GM12878 (cell line): ENCODE data around the gene PRKCZ. TPM values are rescaled to one million over a fixed set of nuclear protein-coding genes. Genes with fewer than 3 reads are reported as not detected.

Experiments used
- ATAC-seq: fragments of 200-7000 bp; cut with Tn5 transposase; 3 replicates; pipeline ENCODE4 v1.9.1; 2020; ENCODE audit warnings: mild to moderate bottlenecking, moderate library complexity
- BruUV-seq: library from RNA; stranded (reverse); fragments of 400-500 nt; replicated peaks from 2 replicates; lab custom pipeline; 2021; lab: Mats Ljungman, UMichigan
- CTCF ChIA-PET: fragments of 300-600 bp; sonication (Branson Sonifier 250); formaldehyde crosslinking; extraction: SDS; loops from one replicate; lab custom pipeline; 2021; ENCODE audit warnings: inconsistent platforms; lab: Yijun Ruan, JAX
- POLR2A ChIA-PET: fragments of 350-600 bp; formaldehyde crosslinking; extraction: SDS; loops from one replicate; lab custom pipeline; 2021; ENCODE audit warnings: inconsistent platforms; lab: Charles Lee
- RAD21 ChIA-PET: fragments of 300-600 bp; sonication (Branson Sonifier 250); formaldehyde crosslinking; loops from one replicate; lab custom pipeline; 2023; ENCODE audit warnings: antibody characterized with exemption; ENCODE audit not compliant: unreplicated experiment; lab: Charles Lee
- SMC1A ChIA-PET: fragments of 300-600 bp; sonication (Branson Sonifier 250); formaldehyde crosslinking; loops from one replicate; lab custom pipeline; 2023; ENCODE audit not compliant: unreplicated experiment, uncharacterized antibody; lab: Charles Lee
- DNase-seq: peaks from one replicate; pipeline ENCODE4 v3.0.0-alpha.2; 2011; ENCODE audit warnings: low read depth, low spot score
- FAIRE-seq: peaks from 3 replicates; lab custom pipeline; 2011; peaks lifted over from hg19 to GRCh38; lab: Jason Lieb, UNC
- H2AFZ ChIP-seq: 2 replicates; pipeline ENCODE4 v1.6.0; 2011; ENCODE audit warnings: low read depth, low read length, control low read depth; ENCODE audit not compliant: control insufficient read depth
- H3K27ac ChIP-seq: 2 replicates; pipeline ENCODE4 v1.5.1; 2011; ENCODE audit warnings: control low read depth; ENCODE audit not compliant: control insufficient read depth, insufficient read depth
- H3K27me3 ChIP-seq, 2 experiments: replicated peaks in 1 of 2; 2 replicates each; pipeline versions ENCODE4 v1.6.0 to v1.6.1; 2011; ENCODE audit warnings: low read length in 1 of 2; ENCODE audit not compliant: control insufficient read depth in 2 of 2, insufficient read depth in 2 of 2
- H3K36me3 ChIP-seq, 2 experiments: 2 replicates each; pipeline ENCODE4 v1.5.1; 2011; ENCODE audit warnings: low read length in 1 of 2; ENCODE audit not compliant: control insufficient read depth in 2 of 2, insufficient read depth in 2 of 2
- H3K4me1 ChIP-seq: 2 replicates; pipeline ENCODE4 v1.6.1; 2011; ENCODE audit warnings: mild to moderate bottlenecking, low read length, moderate library complexity, mixed read lengths; ENCODE audit not compliant: control insufficient read depth, insufficient read depth
- H3K4me2 ChIP-seq: 2 replicates; pipeline ENCODE4 v1.6.0; 2011; ENCODE audit warnings: control low read depth; ENCODE audit not compliant: control insufficient read depth, insufficient read depth
- H3K4me3 ChIP-seq: fragments of 200-600 bp; sonication (generic); 2 replicates; pipeline ENCODE4 v1.5.1; 2016
- H3K79me2 ChIP-seq: 2 replicates; pipeline ENCODE4 v1.6.0; 2011; ENCODE audit warnings: low read length; ENCODE audit not compliant: control insufficient read depth, insufficient read depth
- H3K9ac ChIP-seq: 2 replicates; pipeline ENCODE4 v1.8.0; 2011; ENCODE audit warnings: low read length, control low read depth, mixed read lengths; ENCODE audit not compliant: control insufficient read depth, insufficient read depth
- H3K9me3 ChIP-seq: replicated peaks from 3 replicates; pipeline ENCODE4 v1.5.1; 2011; ENCODE audit warnings: mild to moderate bottlenecking, low read length; ENCODE audit not compliant: control insufficient read depth, insufficient read depth
- H4K20me1 ChIP-seq: 2 replicates; pipeline ENCODE4 v1.6.0; 2011; ENCODE audit not compliant: control insufficient read depth, insufficient read depth
- ATF2 ChIP-seq: IDR thresholded peaks from 2 replicates; pipeline ENCODE4 v1.6.1; 2012; ENCODE audit warnings: low read length, inconsistent platforms
- ATF3 ChIP-seq: IDR thresholded peaks from 2 replicates; pipeline ENCODE4 v1.6.1; 2011; ENCODE audit warnings: low read depth, mild to moderate bottlenecking, low read length, moderate library complexity, borderline replicate concordance; ENCODE audit errors: extremely low read depth
- EGR1 ChIP-seq, 2 experiments: IDR thresholded peaks; 1 replicate in 1 of 2; 2 replicates in 1 of 2; pipeline ENCODE4 v1.6.1; 2011 to 2012; ENCODE audit warnings: low read depth in 2 of 2, low read length in 2 of 2, borderline replicate concordance in 1 of 2, mild to moderate bottlenecking in 1 of 2, moderate library complexity in 1 of 2
- FOXK2 ChIP-seq: fragments of 450-650 bp; IDR thresholded peaks from 2 replicates; pipeline ENCODE4 v1.6.1; 2017; ENCODE audit warnings: mild to moderate bottlenecking, moderate library complexity
- GABPA ChIP-seq: IDR thresholded peaks from 2 replicates; pipeline ENCODE4 v1.6.1; 2014; ENCODE audit warnings: antibody characterized with exemption, low read depth, mild to moderate bottlenecking, inconsistent platforms
- HCFC1 ChIP-seq: fragments of 150-350 bp; IDR thresholded peaks from 2 replicates; pipeline ENCODE4 v1.6.1; 2014; ENCODE audit warnings: low read length
- JUND ChIP-seq: IDR thresholded peaks from 2 replicates; pipeline ENCODE4 v1.6.1; 2012; ENCODE audit warnings: low read depth, mild to moderate bottlenecking, low read length, improper control_type of control experiment, moderate library complexity
- LARP7 ChIP-seq: fragments of 450-650 bp; IDR thresholded peaks from 2 replicates; pipeline ENCODE4 v1.6.1; 2017; ENCODE audit warnings: mild to moderate bottlenecking
- NR2C1 ChIP-seq: fragments of 450-650 bp; IDR thresholded peaks from 2 replicates; pipeline ENCODE4 v1.6.1; 2017; ENCODE audit warnings: antibody characterized with exemption, mild to moderate bottlenecking, moderate library complexity
- RB1 ChIP-seq: fragments of 450-650 bp; formaldehyde crosslinking; IDR thresholded peaks from 2 replicates; pipeline ENCODE4 v1.6.1; 2017; ENCODE audit warnings: mild to moderate bottlenecking, borderline replicate concordance
- REST ChIP-seq: IDR thresholded peaks from 2 replicates; pipeline ENCODE4 v1.6.1; 2012; ENCODE audit warnings: mild to moderate bottlenecking, low read depth, low read length
- RUNX3 ChIP-seq: IDR thresholded peaks from 2 replicates; pipeline ENCODE4 v1.6.1; 2012; ENCODE audit warnings: low read length, inconsistent platforms
- SMARCA5 ChIP-seq: fragments of 450-650 bp; IDR thresholded peaks from 2 replicates; pipeline ENCODE4 v1.6.1; 2017; ENCODE audit warnings: mild to moderate bottlenecking
- SREBF1 ChIP-seq: IDR thresholded peaks from 2 replicates; pipeline ENCODE4 v1.6.1; 2012; ENCODE audit warnings: mild to moderate bottlenecking, low read length
- SREBF2 ChIP-seq: IDR thresholded peaks from 2 replicates; pipeline ENCODE4 v1.6.1; 2012; ENCODE audit warnings: mild to moderate bottlenecking, low read length
- SUPT20H ChIP-seq: IDR thresholded peaks from 2 replicates; pipeline ENCODE4 v1.6.1; 2011; ENCODE audit warnings: low read depth, mild to moderate bottlenecking, low read length, moderate library complexity, borderline replicate concordance; ENCODE audit not compliant: control insufficient read depth
- ZBTB11 ChIP-seq: fragments of 450-650 bp; formaldehyde crosslinking; IDR thresholded peaks from 2 replicates; pipeline ENCODE4 v1.5.0; 2022; ENCODE audit warnings: mild to moderate bottlenecking, missing genetic modification characterization
- ZNF207 ChIP-seq: fragments of 450-650 bp; IDR thresholded peaks from 2 replicates; pipeline ENCODE4 v1.6.1; 2014; ENCODE audit warnings: antibody characterized with exemption, mild to moderate bottlenecking, borderline replicate concordance
- WGBS: methylation state at CpG from one replicate; pipeline ENCODE4 v1.1.6; 2016; ENCODE audit warnings: low lambda C conversion rate; ENCODE audit not compliant: insufficient replicate concordance, insufficient coverage; ENCODE audit errors: missing lambda C conversion rate; 5-methylcytosine and 5-hydroxymethylcytosine counted together
- in situ Hi-C: fragments of 300-500 bp; cut with MboI; formaldehyde crosslinking; loops from 9 replicates; pipeline ENCODE4 v1.14.3; 2018; ENCODE audit warnings: mixed read lengths
- intact Hi-C: fragments of 100-400 bp; cut with micrococcal nuclease; formaldehyde crosslinking; loops from one replicate; pipeline ENCODE4 v1.14.2; 2022; ENCODE audit not compliant: unreplicated experiment
- polyA plus RNA-seq, 11 experiments: library from polyadenylated mRNA; depleted of rRNA in 4 of 11; unstranded in 6 of 11; stranded (reverse) in 5 of 11; fragments of >200 nt; fragmentation: Nextera tagmentation in 4 of 11; fragmentation: Illumina TruSeq in 1 of 11; extraction: Ambion mirVana in 4 of 11; extraction: Trizol in 1 of 11; gene quantifications; 1 replicate in 1 of 11; 2 replicates in 10 of 11; pipeline versions ENCODE4 v1.2.1 to v1.2.3, GENCODE V29; 2011 to 2016; ENCODE audit warnings: inconsistent platforms in 2 of 11, missing spikeins in 2 of 11, low read depth in 1 of 11
- total RNA-seq, 4 experiments: library from RNA; depleted of rRNA in 3 of 4; stranded (reverse); fragments of >200 nt in 3 of 4; fragmentation: Illumina TruSeq in 1 of 4; extraction: Trizol in 1 of 4; gene quantifications; 2 replicates each; pipeline versions ENCODE4 v1.2.1 to v1.2.3, GENCODE V29; 2013 to 2021

The PRKCZ gene
- total and polyA plus RNA-seq, 10 of the 15 experiments (the other 5 are each of a cell fraction or from before 2014, with no cell fraction given): 0.05 to 1.9 (median 0.64) TPM; not detected in 1

GRCh38 chr1:2038229-2038628, 12.0 kb upstream of the PRKCZ start:
- no TSS peak for BruUV-seq
- peaks cover 0 to 1% of the 10 kb centered on the region in 2 experiments; a peak in 2 of 4 replicates for H3K27me3 ChIP-seq
- ATAC-seq: no peak
- no peak overlapping the region for H3K4me3 ChIP-seq
- no peak overlapping the region for H2AFZ ChIP-seq
- H3K79me2 ChIP-seq: no peaks in the 10 kb centered on the region
- H3K36me3 ChIP-seq: no peaks in the 10 kb centered on the region
- WGBS: 48% methylated on average over 8 of the region's 8 CpGs
- no peak overlapping the region for H3K27ac ChIP-seq
- intact Hi-C loops (no loop called here), in situ Hi-C loops (no loop called here)
- no peak overlapping the region for H3K4me2 ChIP-seq
- no peaks in the 10 kb centered on the region for H4K20me1 ChIP-seq
- POLR2A ChIA-PET: no interaction called here
- H3K9ac ChIP-seq: no peak overlapping the region
- CTCF ChIA-PET: no interaction called here
- SMC1A ChIA-PET: no interaction called here
- H3K4me1 ChIP-seq: no peaks in the 10 kb centered on the region
- no peak for FAIRE-seq
- no peaks in the 10 kb centered on the region; the same call in 2 of the 3 replicates for H3K9me3 ChIP-seq
- RAD21 ChIA-PET: no interaction called here
- TF ChIP-seq SREBF1 (no peak), HCFC1 (no peak), SREBF2 (no peak), ATF3 (no peak), LARP7 (no peak), EGR1 (IDR thresholded peaks at IDR 0.05; ENCODE audit: borderline replicate concordance in 1 of 2, low read depth in 2 of 2, low read length in 2 of 2) (no peak), FOXK2 (no peak), REST (no peak), SUPT20H (no peak), ATF2 (no peak), RUNX3 (no peak), RB1 (no peak), GABPA (no peak), ZBTB11 (CRISPR knock-in tag) (no peak), ZNF207 (no peak), NR2C1 (no peak), JUND (no peak), SMARCA5 (no peak)
- no peak for DNase-seq
